Glutamatergic neuron (in vitro differentiated cells): ENCODE measurements around the gene MVD. TPM values are rescaled to one million over a fixed set of nuclear protein-coding genes. Genes with fewer than 3 reads are reported as not detected.

Experiments
- DNase-seq: peaks from one replicate; pipeline ENCODE4 v3.0.0; 2022
- H3K27ac Mint-ChIP-seq: one replicate; pipeline ENCODE4 v1.8.0; 2020; ENCODE audit warnings: mild to moderate bottlenecking, mixed read lengths, inconsistent platforms; ENCODE audit not compliant: unreplicated experiment
- H3K27me3 Mint-ChIP-seq: one replicate; pipeline ENCODE4 v1.8.0; 2020; ENCODE audit warnings: mild to moderate bottlenecking, moderate library complexity, mixed read lengths, inconsistent platforms; ENCODE audit not compliant: unreplicated experiment
- H3K36me3 Mint-ChIP-seq: one replicate; pipeline ENCODE4 v1.8.0; 2020; ENCODE audit warnings: mild to moderate bottlenecking, mixed read lengths, inconsistent platforms; ENCODE audit not compliant: unreplicated experiment
- H3K4me1 Mint-ChIP-seq: one replicate; pipeline ENCODE4 v1.8.0; 2020; ENCODE audit warnings: mild to moderate bottlenecking, low read depth, mixed read lengths, inconsistent platforms; ENCODE audit not compliant: unreplicated experiment
- H3K4me3 Mint-ChIP-seq: one replicate; pipeline ENCODE4 v1.8.0; 2020; ENCODE audit warnings: mild to moderate bottlenecking, mixed read lengths, inconsistent platforms; ENCODE audit not compliant: unreplicated experiment
- H3K9me3 Mint-ChIP-seq: one replicate; pipeline ENCODE4 v1.8.0; 2020; ENCODE audit warnings: mild to moderate bottlenecking, moderate library complexity, mixed read lengths, inconsistent platforms; ENCODE audit not compliant: unreplicated experiment
- CTCF ChIP-seq: fragments of 200-600 bp; sonication (generic); IDR thresholded peaks from one replicate; pipeline ENCODE4 v1.5.0; 2021; ENCODE audit not compliant: partially characterized antibody, unreplicated experiment
- total RNA-seq: library from RNA; stranded (reverse); fragmentation: NEBNext Ultra II Directional; extraction: Animal tissue kit (Norgen Biotek cat#: 25700); gene quantifications from one replicate; pipeline ENCODE4 v1.2.1, GENCODE V29; 2021; ENCODE audit not compliant: unreplicated experiment

Gene MVD
- total RNA-seq, 1 donor from 2014 or later, result 227 TPM

DNA sequence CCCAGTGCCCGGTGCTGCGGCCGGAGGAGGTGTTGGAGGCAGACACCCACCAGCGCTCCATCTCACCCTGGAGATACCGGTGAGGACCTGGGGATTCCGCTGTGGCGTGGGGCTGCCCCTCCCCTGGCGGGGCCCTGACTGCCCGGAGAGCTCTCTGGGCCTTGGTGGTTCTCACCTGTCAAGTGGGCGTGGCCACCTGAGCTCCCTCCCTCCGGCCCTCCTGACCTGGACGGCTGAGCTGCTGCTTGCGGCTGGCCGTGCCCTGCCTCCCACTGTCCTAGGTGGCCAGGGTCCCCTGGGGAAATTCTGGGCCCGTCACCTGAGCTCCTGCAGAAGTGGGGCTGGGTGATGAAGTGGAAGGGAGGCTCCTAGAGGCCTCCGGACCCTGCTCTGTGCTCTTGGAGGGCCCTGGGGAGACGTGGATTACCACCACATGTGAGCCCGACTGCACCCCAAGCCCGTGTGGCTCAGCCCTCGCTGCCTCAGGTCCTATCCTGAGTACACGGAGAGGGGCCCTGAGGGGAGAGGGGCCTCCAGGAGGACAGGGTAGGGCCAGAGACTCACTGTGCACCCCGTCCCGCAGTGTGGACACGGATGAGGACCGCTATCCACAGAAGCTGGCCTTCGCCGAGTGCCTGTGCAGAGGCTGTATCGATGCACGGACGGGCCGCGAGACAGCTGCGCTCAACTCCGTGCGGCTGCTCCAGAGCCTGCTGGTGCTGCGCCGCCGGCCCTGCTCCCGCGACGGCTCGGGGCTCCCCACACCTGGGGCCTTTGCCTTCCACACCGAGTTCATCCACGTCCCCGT, 23.5 kb downstream of the MVD start:
- no peak for TF ChIP-seq CTCF
- Mint-ChIP-seq H3K9me3 (peaks cover 6% of the 10 kb centered on the region), H3K27ac (no peak overlapping the region), H3K27me3 (peaks cover 2% of the 10 kb centered on the region), H3K4me1 (peaks cover 2% of the 10 kb centered on the region), H3K36me3 (no peaks in the 10 kb centered on the region), H3K4me3 (no peak overlapping the region)
- no peak for DNase-seq

- no peak within 1 kb of the TSS for H3K4me3 Mint-ChIP-seq
- no peak within 1 kb of the TSS for H3K27ac Mint-ChIP-seq
- no peak for TF ChIP-seq CTCF
- H3K4me1 Mint-ChIP-seq, result peaks cover 2% of the 10 kb centered on the region
- H3K27me3 Mint-ChIP-seq, result no peaks in the 10 kb centered on the region
- peaks cover 6% of the 10 kb centered on the region for H3K9me3 Mint-ChIP-seq
- H3K36me3 Mint-ChIP-seq, result no peaks in the 10 kb centered on the region
- DNase-seq, result no peak
These were observed 24.3 kb downstream of the MVD start, which contains the start of gene IL17C for GRCh38 chr16:88638323-88639230. Gene IL17C, plus strand, starts transcription at chr16:88638572. Its CDS starts 70 bp downstream, at chr16:88638642.

GRCh38 chr16:88636488-88637265, 26.2 kb downstream of the MVD start:
- Mint-ChIP-seq H3K27me3 (no peaks in the 10 kb centered on the region), H3K36me3 (no peaks in the 10 kb centered on the region), H3K9me3 (peaks cover 5% of the 10 kb centered on the region), H3K27ac (no peak overlapping the region), H3K4me1 (peaks cover 2% of the 10 kb centered on the region), H3K4me3 (no peak overlapping the region)
- no peak for DNase-seq
- TF ChIP-seq CTCF, result no peak

GRCh38 chr16:88635671-88636319, 27.1 kb downstream of the MVD start:
- peaks cover 6% of the 10 kb centered on the region for H3K4me1 Mint-ChIP-seq
- no peak for DNase-seq
- H3K9me3 Mint-ChIP-seq, result peaks cover 6% of the 10 kb centered on the region
- H3K4me3 Mint-ChIP-seq, result no peak overlapping the region
- no peak overlapping the region for H3K27ac Mint-ChIP-seq
- H3K36me3 Mint-ChIP-seq, result no peaks in the 10 kb centered on the region
- TF ChIP-seq CTCF, result no peak
- no peaks in the 10 kb centered on the region for H3K27me3 Mint-ChIP-seq
